Colon (tissue), 2 donors: ENCODE measurements around the gene EXTL1.
"Not testable (repeated sequence)": the region's sequence is repeated elsewhere in the genome, so short reads cannot be mapped to it uniquely, and the experiment has no call there.

Experiments
- FAIRE-seq: peaks from 2 replicates; lab custom pipeline; 2012; peaks lifted over from hg19 to GRCh38; lab: Jason Lieb, UNC
- donor health status: control.
- donor health status: control.

The EXTL1 gene, protein sequence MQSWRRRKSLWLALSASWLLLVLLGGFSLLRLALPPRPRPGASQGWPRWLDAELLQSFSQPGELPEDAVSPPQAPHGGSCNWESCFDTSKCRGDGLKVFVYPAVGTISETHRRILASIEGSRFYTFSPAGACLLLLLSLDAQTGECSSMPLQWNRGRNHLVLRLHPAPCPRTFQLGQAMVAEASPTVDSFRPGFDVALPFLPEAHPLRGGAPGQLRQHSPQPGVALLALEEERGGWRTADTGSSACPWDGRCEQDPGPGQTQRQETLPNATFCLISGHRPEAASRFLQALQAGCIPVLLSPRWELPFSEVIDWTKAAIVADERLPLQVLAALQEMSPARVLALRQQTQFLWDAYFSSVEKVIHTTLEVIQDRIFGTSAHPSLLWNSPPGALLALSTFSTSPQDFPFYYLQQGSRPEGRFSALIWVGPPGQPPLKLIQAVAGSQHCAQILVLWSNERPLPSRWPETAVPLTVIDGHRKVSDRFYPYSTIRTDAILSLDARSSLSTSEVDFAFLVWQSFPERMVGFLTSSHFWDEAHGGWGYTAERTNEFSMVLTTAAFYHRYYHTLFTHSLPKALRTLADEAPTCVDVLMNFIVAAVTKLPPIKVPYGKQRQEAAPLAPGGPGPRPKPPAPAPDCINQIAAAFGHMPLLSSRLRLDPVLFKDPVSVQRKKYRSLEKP

GRCh38 chr1:26021647-26022403 is at the start of gene EXTL1:
Gene EXTL1 (plus strand): TSS chr1:26021775. CDS start chr1:26022647, 872 bp downstream.
- FAIRE-seq, result no peak

- no peak for FAIRE-seq
Measured at GRCh38 chr1:25971811-25972180, 49.8 kb upstream of the EXTL1 start.

- no peak for FAIRE-seq
Measured at GRCh38 chr1:25973610-25974321, 47.8 kb upstream of the EXTL1 start.

DNA sequence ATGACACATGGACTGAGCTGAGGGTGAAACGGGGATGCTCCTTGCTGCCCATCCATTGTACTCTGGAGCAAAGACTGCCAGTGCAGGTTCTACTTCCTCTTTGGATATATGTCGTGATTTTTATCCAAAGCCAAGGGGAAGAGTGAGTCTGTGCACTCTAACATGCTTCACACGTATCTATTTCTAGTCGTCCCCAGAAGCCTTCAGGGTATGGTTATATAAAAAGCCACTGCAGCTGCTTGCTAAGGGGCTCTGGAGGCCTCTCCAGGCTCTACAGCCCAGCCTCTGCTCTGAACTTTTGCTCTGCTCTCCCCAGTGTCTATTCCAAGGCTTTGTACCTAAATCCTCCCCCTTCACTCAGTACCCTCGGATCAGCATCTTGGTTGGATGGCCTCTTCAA is 43.8 kb upstream of the EXTL1 start:
- FAIRE-seq, result no peak

DNA sequence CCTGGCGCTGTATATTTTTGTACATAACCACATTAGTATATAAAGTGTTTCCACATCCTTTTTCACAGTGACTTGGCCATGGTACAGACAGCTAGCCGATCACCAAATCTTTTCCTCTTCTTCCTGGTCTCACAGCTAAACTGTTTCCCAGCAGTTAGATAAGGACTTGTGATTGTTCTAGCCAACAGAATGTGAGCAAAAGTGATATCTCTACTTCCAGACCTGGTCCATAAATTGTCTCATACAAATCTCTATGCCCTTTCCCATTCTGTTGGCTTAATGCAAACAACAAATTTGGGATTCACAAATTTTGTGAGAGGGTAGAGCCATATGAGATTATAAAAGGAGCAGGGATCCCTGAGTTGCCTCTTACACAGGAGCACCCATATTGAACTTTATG is 43.2 kb upstream of the EXTL1 start:
- FAIRE-seq, result no peak

- no peak for FAIRE-seq
Measured at GRCh38 chr1:25979210-25979609, 42.4 kb upstream of the EXTL1 start.

DNA sequence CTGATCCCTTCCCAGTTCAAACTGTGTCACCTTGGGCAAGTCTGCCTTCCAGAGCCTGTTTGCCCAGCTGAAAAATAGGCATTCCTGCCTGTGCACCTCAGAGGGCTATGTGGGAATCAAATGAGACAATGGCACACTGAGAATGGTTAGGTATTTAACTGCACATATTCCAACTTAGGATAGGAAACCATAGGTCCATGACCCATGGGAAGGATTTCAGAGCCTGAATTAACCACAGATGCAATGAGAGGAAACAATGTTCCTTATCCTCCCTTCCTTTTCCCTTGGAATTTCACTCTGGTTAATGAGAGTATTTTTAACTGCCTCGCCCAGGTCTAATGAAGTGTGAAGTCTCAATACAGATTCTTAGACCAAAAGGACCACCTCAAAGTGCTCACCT is 36.4 kb upstream of the EXTL1 start:
- no peak for FAIRE-seq

DNA sequence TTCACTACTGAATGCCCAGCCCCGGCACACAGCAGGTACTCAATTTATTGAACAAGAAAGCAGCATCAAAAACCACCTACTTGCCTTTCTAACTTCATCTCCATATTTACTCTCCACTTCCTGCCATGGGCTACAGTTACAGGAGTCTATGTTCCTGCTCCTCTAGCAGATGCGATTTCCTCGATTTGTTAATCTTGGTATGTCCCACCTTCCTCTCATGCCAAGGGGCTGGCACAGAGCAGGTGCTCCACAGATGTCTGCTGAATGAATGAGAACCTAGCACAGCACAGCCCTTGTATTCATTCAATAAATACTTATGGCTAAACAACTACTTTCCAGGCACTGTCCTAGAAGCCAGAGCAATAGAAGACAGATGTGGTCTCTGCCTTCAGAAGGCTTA is 35.9 kb upstream of the EXTL1 start:
- no peak for FAIRE-seq

- FAIRE-seq, result not testable (repeated sequence)
Measured at GRCh38 chr1:25986773-25987172, 34.8 kb upstream of the EXTL1 start.

- FAIRE-seq, result no peak
Measured at GRCh38 chr1:25987951-25988350, 33.6 kb upstream of the EXTL1 start.

- FAIRE-seq, result no peak
Measured at GRCh38 chr1:25989440-25990234, 31.9 kb upstream of the EXTL1 start.

- FAIRE-seq, result no peak
Measured at GRCh38 chr1:25990251-25990650, 31.3 kb upstream of the EXTL1 start.

DNA sequence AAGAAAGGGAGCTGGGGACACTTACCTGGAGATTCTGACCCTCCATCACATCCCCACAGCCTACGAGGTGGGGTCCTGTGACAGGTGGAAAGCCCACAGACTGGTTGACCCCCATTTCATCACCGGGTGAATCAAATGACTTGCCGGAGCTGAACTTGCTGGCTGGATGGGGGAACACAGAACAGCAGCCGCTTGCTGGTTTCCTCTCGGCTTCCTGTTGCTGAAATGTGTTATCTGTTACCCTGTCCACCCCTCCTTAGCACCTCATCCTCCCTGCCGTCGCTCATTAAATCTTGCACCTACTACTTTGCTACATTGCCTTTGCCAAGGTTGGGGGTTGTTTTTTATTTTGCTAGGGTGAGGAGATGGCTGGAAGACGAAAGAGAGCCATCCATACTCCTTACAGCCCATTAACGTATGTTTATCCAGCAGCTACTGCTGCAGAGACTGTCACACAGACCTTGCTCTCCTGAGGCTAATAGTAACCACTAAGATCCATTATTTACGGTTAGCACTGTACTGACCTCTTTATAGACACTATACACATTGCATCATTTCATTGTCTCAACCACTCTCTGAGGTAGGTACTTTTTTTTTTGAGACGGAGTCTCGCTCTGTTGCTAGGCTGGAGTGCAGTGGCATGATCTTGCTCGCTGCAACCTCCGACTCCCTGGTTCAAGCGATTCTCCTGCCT is 30.7 kb upstream of the EXTL1 start:
- no peak for FAIRE-seq

DNA sequence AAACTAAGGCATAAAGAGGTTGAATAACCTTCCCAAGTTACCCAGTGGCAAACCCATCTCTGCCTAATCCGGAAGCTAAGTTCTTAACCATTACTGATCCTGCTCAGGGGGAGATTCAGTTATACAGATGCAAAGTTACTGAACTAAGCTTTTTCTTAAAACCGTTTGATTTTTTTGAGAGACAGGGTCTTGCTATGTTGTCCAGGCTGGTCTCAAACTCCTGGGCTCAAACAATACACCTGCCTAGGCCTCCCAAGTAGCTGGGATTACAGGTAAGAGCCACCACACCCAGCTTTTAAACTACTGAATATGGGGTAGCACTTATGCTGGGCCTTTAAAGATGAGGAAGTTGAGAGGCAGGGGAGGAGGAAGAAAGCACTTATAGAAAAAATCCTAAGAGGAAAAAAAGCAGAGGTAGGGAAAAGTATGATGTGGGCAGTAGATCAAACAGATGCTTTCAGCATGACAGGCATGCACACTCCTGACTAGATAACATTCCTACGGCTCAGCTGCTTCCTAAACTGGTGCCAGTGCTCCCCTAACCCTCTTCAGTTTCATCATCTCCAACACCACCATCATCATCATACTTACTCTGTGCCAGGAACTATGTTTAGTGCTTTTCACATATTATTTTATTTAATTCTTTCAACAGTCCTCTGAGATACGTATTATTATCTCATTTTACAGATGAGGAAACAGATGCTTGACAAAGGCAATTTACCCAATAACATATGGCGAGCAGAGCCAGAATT is 29.5 kb upstream of the EXTL1 start:
- FAIRE-seq, result no peak

GRCh38 chr1:25992689-25993171 is 28.8 kb upstream of the EXTL1 start:
- FAIRE-seq, result no peak

DNA sequence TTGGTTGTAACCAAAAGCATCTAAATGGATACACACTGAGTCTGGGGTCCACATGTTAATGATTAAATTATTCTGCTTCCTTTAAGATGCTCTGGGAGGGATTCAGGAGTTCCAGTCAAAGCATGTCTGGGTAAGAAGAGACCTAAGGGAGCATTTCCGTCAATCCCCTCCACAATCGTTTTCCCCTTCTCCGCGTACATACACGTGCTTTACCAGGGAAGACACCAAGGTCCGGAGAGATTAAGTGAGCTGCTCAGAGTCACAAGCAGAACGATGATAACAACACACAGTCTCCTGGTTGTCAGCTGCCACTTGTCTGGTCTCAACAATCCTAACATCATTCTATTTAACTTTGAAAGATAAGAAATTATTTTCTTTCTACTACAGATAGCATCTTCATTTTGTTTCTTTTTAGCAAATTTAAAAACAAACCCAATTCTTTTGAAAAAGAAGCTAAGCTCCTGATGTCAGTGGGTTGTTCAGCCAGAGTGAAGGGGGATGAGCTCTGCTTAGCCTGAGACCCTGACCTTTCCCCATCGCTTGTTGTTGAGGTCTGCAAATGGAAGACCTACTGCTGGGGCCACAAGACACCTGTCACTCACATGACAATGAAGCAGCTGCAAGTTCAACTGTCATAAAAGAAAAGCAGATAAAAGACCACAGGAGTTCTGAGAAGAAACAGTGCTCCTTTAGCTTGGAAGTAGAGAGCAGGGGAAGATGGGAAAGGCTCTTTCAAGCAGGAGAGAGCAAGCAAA is 28.2 kb upstream of the EXTL1 start:
- no peak for FAIRE-seq

- no peak for FAIRE-seq
Measured at GRCh38 chr1:25994402-25995150, 27.0 kb upstream of the EXTL1 start.
